ENCODE results near the gene AMER3. TPM values are rescaled to one million over a fixed set of nuclear protein-coding genes. Genes with fewer than 3 reads are reported as not detected.

The AMER3 gene
- total RNA-seq, result not detected in 2 replicates

GRCh38 chr2:130755256-130756052 lies at the start of gene AMER3:
AMER3 (plus strand) TSS chr2:130755540; CDS start chr2:130762073, 6,533 bp downstream.

GRCh38 chr2:130728549-130729316 lies 26.6 kb upstream of the AMER3 start, which contains the start of gene GPR148:
GPR148 (plus strand) TSS chr2:130729070; CDS start chr2:130729152, 82 bp downstream.

Other genes starting within 250 kb of the AMER3 start
- gene POTEI, start 246.2 kb upstream of the AMER3 start, total RNA-seq, result not detected in 2 replicates
- gene CFC1B, start 234.3 kb upstream of the AMER3 start, total RNA-seq, result not detected in 2 replicates
- not detected in 2 replicates for gene CFC1, start 156.0 kb upstream of the AMER3 start, total RNA-seq
- gene POTEJ, start 144.1 kb upstream of the AMER3 start, total RNA-seq, result not detected in 2 replicates
- gene GPR148, start 26.5 kb upstream of the AMER3 start, total RNA-seq, result not detected in 2 replicates
- gene ARHGEF4, start 81.4 kb downstream of the AMER3 start, total RNA-seq, result 1.0 and 1.8 TPM in 2 replicates

Data from placental pericyte (primary cell).